Measurements from ENCODE around the gene QRICH2.
"Not testable (repeated sequence)": the region's sequence is repeated elsewhere in the genome, so short reads cannot be mapped to it uniquely, and the experiment has no call there.

The QRICH2 gene

GRCh38 chr17:76233588-76234353, 74.3 kb downstream of the QRICH2 start:
- in situ Hi-C loops (cut with MboI; ENCODE audit: low sequenced_read_pairs): no loop called here

GRCh38 chr17:76232342-76232741, 75.7 kb downstream of the QRICH2 start:
- in situ Hi-C loops (cut with MboI; ENCODE audit: low sequenced_read_pairs): no loop called here

GRCh38 chr17:76226749-76227148, 81.3 kb downstream of the QRICH2 start:
- in situ Hi-C loops (cut with MboI; ENCODE audit: low sequenced_read_pairs): not testable (repeated sequence)

GRCh38 chr17:76225373-76226086, 82.5 kb downstream of the QRICH2 start:
- in situ Hi-C loops (cut with MboI; ENCODE audit: low sequenced_read_pairs): not testable (repeated sequence)

Measured in HL-60/S4 treated with retinoic acid at 250 ng/mL for 4 days and 3 days (cell line).